Peyer's patch (tissue), 4 donors: ENCODE measurements around the gene RPTOR.

Experiments used
- POLR2A ChIP-seq, 2 donors: fragments of 450-650 bp; IDR thresholded peaks; one replicate each; pipeline ENCODE4 v1.5.1; 2017; ENCODE audit warnings: antibody characterized with exemption in 2 of 2, mild to moderate bottlenecking in 2 of 2, moderate library complexity in 2 of 2
- TF ChIP-seq, protein P1 (sequence below), 6 experiments: fragments of 450-650 bp in 4 of 6; fragments of 200-600 bp in 2 of 6; sonication (generic) in 1 of 6; IDR thresholded peaks; one replicate each; pipeline ENCODE4 v1.5.1; 2017 to 2019; ENCODE audit warnings: antibody characterized with exemption in 6 of 6, mild to moderate bottlenecking in 3 of 6, moderate library complexity in 1 of 6

GRCh38 chr17:80842456-80843013 lies 297.9 kb downstream of the RPTOR start:
- no peak for TF ChIP-seq POLR2A (IDR thresholded peaks at IDR 0.05)
- TF ChIP-seq, protein P1, sequence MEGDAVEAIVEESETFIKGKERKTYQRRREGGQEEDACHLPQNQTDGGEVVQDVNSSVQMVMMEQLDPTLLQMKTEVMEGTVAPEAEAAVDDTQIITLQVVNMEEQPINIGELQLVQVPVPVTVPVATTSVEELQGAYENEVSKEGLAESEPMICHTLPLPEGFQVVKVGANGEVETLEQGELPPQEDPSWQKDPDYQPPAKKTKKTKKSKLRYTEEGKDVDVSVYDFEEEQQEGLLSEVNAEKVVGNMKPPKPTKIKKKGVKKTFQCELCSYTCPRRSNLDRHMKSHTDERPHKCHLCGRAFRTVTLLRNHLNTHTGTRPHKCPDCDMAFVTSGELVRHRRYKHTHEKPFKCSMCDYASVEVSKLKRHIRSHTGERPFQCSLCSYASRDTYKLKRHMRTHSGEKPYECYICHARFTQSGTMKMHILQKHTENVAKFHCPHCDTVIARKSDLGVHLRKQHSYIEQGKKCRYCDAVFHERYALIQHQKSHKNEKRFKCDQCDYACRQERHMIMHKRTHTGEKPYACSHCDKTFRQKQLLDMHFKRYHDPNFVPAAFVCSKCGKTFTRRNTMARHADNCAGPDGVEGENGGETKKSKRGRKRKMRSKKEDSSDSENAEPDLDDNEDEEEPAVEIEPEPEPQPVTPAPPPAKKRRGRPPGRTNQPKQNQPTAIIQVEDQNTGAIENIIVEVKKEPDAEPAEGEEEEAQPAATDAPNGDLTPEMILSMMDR (IDR thresholded peaks at IDR 0.05) = no peak
